Measurements from ENCODE around the gene OGT.

Gene OGT

GRCh38 chrX:71550578-71550977 lies 17.7 kb downstream of the OGT start:
- no peaks in the 10 kb centered on the region for H3K4me1 ChIP-seq (ENCODE audit: control insufficient read depth, insufficient read depth, low read length)
- POLR2A ChIA-PET, result no interaction called here
- H3K27ac ChIP-seq (ENCODE audit: extremely low read depth, low read depth, low read length), result no peak overlapping the region
- CTCF ChIA-PET, result no interaction called here
- no peak overlapping the region for H3K4me3 ChIP-seq (ENCODE audit: low read depth, low read length)
- TF ChIP-seq ZNF394 (tag by site-specific recombination; IDR thresholded peaks at IDR 0.05; ENCODE audit: borderline replicate concordance) (no peak), ZNF341 (tag by site-specific recombination; IDR thresholded peaks at IDR 0.05; ENCODE audit: low read depth) (no peak), WT1 (tag by site-specific recombination; IDR thresholded peaks at IDR 0.05) (no peak)
- peaks cover 36 to 56% of the 10 kb centered on the region in 2 experiments for H3K36me3 ChIP-seq (ENCODE audit: control insufficient read depth in 2 of 2, insufficient read depth in 1 of 2, low read length in 2 of 2)
- no peaks in the 10 kb centered on the region for H3K9me3 ChIP-seq (ENCODE audit: control insufficient read depth, insufficient read depth, low read depth, low read length)

DNA sequence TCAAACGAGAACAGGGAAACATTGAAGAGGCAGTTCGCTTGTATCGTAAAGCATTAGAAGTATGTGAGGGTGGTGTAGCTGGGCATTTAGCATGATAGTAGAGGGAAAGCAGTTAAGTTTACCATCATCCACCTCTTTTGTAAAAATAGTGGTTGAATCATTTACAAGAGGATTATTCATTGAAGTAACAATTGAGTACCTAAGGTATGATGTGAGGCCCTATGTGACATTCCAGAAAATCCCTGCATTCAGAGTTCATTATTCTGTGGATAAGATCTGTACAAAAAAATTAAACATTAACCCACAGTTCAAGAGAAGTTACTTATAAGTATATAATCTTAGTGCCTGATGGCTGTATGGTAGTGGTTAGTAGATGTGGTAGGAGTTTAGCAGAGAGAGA lies 23.1 kb downstream of the OGT start:
- CTCF ChIA-PET, result interaction anchor here (0.8 kb wide), 1 partner anchor 10 kb away, joined by 3 read pairs; no protein-coding TSS in a partner anchor
- no peaks in the 10 kb centered on the region for H3K4me1 ChIP-seq (ENCODE audit: control insufficient read depth, insufficient read depth, low read length)
- no peak overlapping the region for H3K27ac ChIP-seq (ENCODE audit: extremely low read depth, low read depth, low read length)
- POLR2A ChIA-PET, result no interaction called here
- H3K4me3 ChIP-seq (ENCODE audit: low read depth, low read length), result no peak overlapping the region
- no peaks in the 10 kb centered on the region for H3K9me3 ChIP-seq (ENCODE audit: control insufficient read depth, insufficient read depth, low read depth, low read length)
- peaks cover 55 to 65% of the 10 kb centered on the region in 2 experiments for H3K36me3 ChIP-seq (ENCODE audit: control insufficient read depth in 2 of 2, insufficient read depth in 1 of 2, low read length in 2 of 2)
- TF ChIP-seq ZNF571 (tag by site-specific recombination; IDR thresholded peaks at IDR 0.05), result no peak
- TF ChIP-seq, protein P1, sequence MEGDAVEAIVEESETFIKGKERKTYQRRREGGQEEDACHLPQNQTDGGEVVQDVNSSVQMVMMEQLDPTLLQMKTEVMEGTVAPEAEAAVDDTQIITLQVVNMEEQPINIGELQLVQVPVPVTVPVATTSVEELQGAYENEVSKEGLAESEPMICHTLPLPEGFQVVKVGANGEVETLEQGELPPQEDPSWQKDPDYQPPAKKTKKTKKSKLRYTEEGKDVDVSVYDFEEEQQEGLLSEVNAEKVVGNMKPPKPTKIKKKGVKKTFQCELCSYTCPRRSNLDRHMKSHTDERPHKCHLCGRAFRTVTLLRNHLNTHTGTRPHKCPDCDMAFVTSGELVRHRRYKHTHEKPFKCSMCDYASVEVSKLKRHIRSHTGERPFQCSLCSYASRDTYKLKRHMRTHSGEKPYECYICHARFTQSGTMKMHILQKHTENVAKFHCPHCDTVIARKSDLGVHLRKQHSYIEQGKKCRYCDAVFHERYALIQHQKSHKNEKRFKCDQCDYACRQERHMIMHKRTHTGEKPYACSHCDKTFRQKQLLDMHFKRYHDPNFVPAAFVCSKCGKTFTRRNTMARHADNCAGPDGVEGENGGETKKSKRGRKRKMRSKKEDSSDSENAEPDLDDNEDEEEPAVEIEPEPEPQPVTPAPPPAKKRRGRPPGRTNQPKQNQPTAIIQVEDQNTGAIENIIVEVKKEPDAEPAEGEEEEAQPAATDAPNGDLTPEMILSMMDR (tag by site-specific recombination; IDR thresholded peaks at IDR 0.05), result no peak
- no peak for TF ChIP-seq PRDM1 (tag by site-specific recombination; IDR thresholded peaks at IDR 0.05)
- TF ChIP-seq, protein P2, sequence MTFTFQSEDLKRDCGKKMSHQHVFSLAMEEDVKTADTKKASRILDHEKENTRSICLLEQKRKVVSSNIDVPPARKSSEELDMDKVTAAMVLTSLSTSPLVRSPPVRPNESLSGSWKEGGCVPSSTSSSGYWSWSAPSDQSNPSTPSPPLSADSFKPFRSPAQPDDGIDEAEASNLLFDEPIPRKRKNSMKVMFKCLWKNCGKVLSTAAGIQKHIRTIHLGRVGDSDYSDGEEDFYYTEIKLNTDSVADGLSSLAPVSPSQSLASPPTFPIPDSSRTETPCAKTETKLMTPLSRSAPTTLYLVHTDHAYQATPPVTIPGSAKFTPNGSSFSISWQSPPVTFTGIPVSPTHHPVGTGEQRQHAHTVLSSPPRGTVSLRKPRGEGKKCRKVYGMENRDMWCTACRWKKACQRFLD (tag by site-specific recombination; IDR thresholded peaks at IDR 0.05), result no peak
- TF ChIP-seq ZNF670 (tag by site-specific recombination; IDR thresholded peaks at IDR 0.05; ENCODE audit: low read depth), result no peak
- TF ChIP-seq ZNF184 (tag by site-specific recombination; IDR thresholded peaks at IDR 0.05), result no peak
- no peak for TF ChIP-seq ZSCAN23 (tag by site-specific recombination; IDR thresholded peaks at IDR 0.05)
- no peak for TF ChIP-seq ZNF391 (tag by site-specific recombination; IDR thresholded peaks at IDR 0.05; ENCODE audit: borderline replicate concordance, low read depth)
- TF ChIP-seq, protein P3, sequence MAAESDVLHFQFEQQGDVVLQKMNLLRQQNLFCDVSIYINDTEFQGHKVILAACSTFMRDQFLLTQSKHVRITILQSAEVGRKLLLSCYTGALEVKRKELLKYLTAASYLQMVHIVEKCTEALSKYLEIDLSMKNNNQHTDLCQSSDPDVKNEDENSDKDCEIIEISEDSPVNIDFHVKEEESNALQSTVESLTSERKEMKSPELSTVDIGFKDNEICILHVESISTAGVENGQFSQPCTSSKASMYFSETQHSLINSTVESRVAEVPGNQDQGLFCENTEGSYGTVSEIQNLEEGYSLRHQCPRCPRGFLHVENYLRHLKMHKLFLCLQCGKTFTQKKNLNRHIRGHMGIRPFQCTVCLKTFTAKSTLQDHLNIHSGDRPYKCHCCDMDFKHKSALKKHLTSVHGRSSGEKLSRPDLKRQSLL (tag by site-specific recombination; IDR thresholded peaks at IDR 0.05), result no peak
- TF ChIP-seq ZNF133 (tag by site-specific recombination; IDR thresholded peaks at IDR 0.05), result no peak
- TF ChIP-seq ZFP41 (tag by site-specific recombination; IDR thresholded peaks at IDR 0.05; ENCODE audit: borderline replicate concordance), result no peak
- TF ChIP-seq ZNF549 (tag by site-specific recombination; IDR thresholded peaks at IDR 0.05), result no peak
- TF ChIP-seq GLIS2 (tag by site-specific recombination; IDR thresholded peaks at IDR 0.05), result no peak
- no peak for TF ChIP-seq ZFP37 (tag by site-specific recombination; IDR thresholded peaks at IDR 0.05)
- TF ChIP-seq, protein P4, sequence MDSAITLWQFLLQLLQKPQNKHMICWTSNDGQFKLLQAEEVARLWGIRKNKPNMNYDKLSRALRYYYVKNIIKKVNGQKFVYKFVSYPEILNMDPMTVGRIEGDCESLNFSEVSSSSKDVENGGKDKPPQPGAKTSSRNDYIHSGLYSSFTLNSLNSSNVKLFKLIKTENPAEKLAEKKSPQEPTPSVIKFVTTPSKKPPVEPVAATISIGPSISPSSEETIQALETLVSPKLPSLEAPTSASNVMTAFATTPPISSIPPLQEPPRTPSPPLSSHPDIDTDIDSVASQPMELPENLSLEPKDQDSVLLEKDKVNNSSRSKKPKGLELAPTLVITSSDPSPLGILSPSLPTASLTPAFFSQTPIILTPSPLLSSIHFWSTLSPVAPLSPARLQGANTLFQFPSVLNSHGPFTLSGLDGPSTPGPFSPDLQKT (IDR thresholded peaks at IDR 0.05; ENCODE audit: borderline replicate concordance, low read depth, low read length), result no peak
- no peak for TF ChIP-seq INSM2 (tag by site-specific recombination; IDR thresholded peaks at IDR 0.05)
- no peak for TF ChIP-seq ZNF792 (tag by site-specific recombination; IDR thresholded peaks at IDR 0.05)

All from HEK293 (cell line).